Kidney (tissue), 14 donors: ENCODE data around the gene ANKRD12. TPM values are rescaled to one million over a fixed set of nuclear protein-coding genes. Genes with fewer than 3 reads are reported as not detected.
A peak's percentile ranks its signal among the peaks of the same experiment; 100 is the strongest.

ENCODE experiments used
- DNase-seq, 5 donors: peaks; one replicate each; pipeline ENCODE4 v3.0.0-alpha.2; 2013 to 2020
- FAIRE-seq: peaks from 2 replicates; lab custom pipeline; 2012; peaks lifted over from hg19 to GRCh38; lab: Jason Lieb, UNC
- H3K27ac ChIP-seq, 2 donors: one replicate each; pipeline ENCODE4 v1.7.0; 2013; ENCODE audit warnings: low read depth in 2 of 2, low read length in 2 of 2, inconsistent platforms in 1 of 2
- H3K27me3 ChIP-seq: one replicate; pipeline ENCODE4 v1.7.1; 2013; ENCODE audit warnings: low read length, inconsistent platforms; ENCODE audit not compliant: control insufficient read depth, insufficient read depth
- H3K36me3 ChIP-seq, 3 donors: one replicate each; pipeline versions ENCODE4 v1.7.0 to v1.7.1; 2013; ENCODE audit warnings: low read length in 3 of 3, control low read depth in 1 of 3, inconsistent platforms in 1 of 3; ENCODE audit not compliant: insufficient read depth in 3 of 3, control insufficient read depth in 2 of 3
- H3K4me1 ChIP-seq, 3 donors: one replicate each; pipeline versions ENCODE4 v1.7.0 to v1.7.1; 2013; ENCODE audit warnings: low read length in 3 of 3, inconsistent platforms in 1 of 3, low read depth in 1 of 3; ENCODE audit not compliant: control insufficient read depth in 2 of 3, insufficient read depth in 2 of 3
- H3K4me3 ChIP-seq, 3 donors: one replicate each; pipeline versions ENCODE4 v1.7.0 to v1.8.1; 2013; ENCODE audit warnings: low read length in 3 of 3, control low read depth in 1 of 3, inconsistent platforms in 1 of 3
- H3K9ac ChIP-seq, 3 donors: one replicate each; pipeline versions ENCODE4 v1.7.0 to v1.7.1; 2013; ENCODE audit warnings: low read length in 3 of 3, control low read depth in 1 of 3, inconsistent platforms in 1 of 3
- H3K9me3 ChIP-seq, 3 donors: one replicate each; pipeline versions ENCODE4 v1.7.0 to v1.7.1; 2013; ENCODE audit warnings: low read length in 3 of 3, control low read depth in 1 of 3, inconsistent platforms in 1 of 3; ENCODE audit not compliant: control insufficient read depth in 2 of 3, insufficient read depth in 1 of 3
- intact Hi-C: fragments of 100-400 bp; cut with DNase I; formaldehyde crosslinking; loops from one replicate; pipeline ENCODE4 v1.11.1; 2022
- polyA plus RNA-seq: library from polyadenylated mRNA; stranded (reverse); fragments of 350-450 nt; fragmentation: Illumina TruSeq; extraction: RNeasy Lipid Tissue Mini Kit (QIAGEN cat#74804); gene quantifications from one replicate; pipeline ENCODE4 v1.2.3, GENCODE V29; 2014; ENCODE audit warnings: low read depth, low replicate concordance; ENCODE audit not compliant: insufficient read depth
- total RNA-seq: library from RNA; stranded (reverse); fragmentation: NEBNext Ultra II Directional; extraction: Animal tissue kit (Norgen Biotek cat#: 25700); gene quantifications from one replicate; pipeline ENCODE4 v1.2.1, GENCODE V29; 2021
- TF ChIP-seq, protein P1 (sequence below): IDR thresholded peaks from 3 replicates; pipeline ENCODE4 v1.5.1; 2012; ENCODE audit warnings: mild to moderate bottlenecking, moderate library complexity, borderline replicate concordance; ENCODE audit not compliant: insufficient read depth; ENCODE audit errors: extremely low read depth
- donor health status: control.
- donor health status: control.
- donor health status: control.
- donor health status: control.
- donor health status: control.
- donor health status: DM: yes; HTN: yes; CAD: no.
- donor health status: Normal renal cell carcinoma (clear cell type).

Gene ANKRD12
- total and polyA plus RNA-seq, 2 donors from 2014 or later: 3.9 to 81.8 TPM

DNA sequence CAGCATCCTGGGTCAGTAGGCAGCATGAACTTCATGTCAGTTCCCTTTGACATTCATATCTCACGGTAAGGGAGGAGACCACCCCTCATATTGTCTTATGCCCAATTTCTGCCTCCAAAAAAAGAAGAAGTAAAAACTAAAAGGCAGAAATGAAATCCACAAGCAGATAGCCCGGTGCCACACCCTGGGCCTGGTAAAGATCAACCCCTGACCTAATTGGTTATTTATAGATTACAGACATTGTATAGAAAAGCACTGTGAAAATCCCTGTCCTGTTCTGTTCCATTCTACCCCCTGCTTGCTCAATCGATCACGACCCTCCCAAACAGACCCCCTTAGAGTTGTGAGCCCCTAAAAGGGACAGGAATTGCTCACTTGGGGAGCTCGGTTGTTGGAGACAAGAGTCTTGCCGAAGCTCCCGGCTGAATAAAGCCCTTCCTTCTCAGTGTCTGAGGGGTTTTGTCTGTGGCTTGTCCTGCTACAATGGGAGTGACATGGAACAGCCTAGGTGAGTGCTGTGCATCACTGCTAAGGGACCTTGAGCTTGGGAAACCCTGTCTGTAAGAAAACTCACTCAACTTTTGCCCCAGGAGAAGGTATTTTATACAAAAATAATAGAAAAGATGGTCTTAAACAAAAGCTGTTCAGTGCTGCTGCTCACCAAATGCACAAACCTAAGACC is 23.0 kb upstream of the ANKRD12 start:
- Histone ChIP-seq H3K9me3 (no peaks in the 10 kb centered on the region), H3K36me3 (peaks cover 0 to 2% (median 0%) of the 10 kb centered on the region in 3 donors), H3K27ac (no peak overlapping the region), H3K9ac (no peak overlapping the region), H3K27me3 (no peaks in the 10 kb centered on the region), H3K4me1 (peaks cover 3 to 7% (median 7%) of the 10 kb centered on the region in 3 donors), H3K4me3 (no peak overlapping the region)
- intact Hi-C loops: no loop called here
- DNase-seq (no peak), FAIRE-seq (no peak)
- TF ChIP-seq, protein P1, sequence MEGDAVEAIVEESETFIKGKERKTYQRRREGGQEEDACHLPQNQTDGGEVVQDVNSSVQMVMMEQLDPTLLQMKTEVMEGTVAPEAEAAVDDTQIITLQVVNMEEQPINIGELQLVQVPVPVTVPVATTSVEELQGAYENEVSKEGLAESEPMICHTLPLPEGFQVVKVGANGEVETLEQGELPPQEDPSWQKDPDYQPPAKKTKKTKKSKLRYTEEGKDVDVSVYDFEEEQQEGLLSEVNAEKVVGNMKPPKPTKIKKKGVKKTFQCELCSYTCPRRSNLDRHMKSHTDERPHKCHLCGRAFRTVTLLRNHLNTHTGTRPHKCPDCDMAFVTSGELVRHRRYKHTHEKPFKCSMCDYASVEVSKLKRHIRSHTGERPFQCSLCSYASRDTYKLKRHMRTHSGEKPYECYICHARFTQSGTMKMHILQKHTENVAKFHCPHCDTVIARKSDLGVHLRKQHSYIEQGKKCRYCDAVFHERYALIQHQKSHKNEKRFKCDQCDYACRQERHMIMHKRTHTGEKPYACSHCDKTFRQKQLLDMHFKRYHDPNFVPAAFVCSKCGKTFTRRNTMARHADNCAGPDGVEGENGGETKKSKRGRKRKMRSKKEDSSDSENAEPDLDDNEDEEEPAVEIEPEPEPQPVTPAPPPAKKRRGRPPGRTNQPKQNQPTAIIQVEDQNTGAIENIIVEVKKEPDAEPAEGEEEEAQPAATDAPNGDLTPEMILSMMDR: no peak

DNA sequence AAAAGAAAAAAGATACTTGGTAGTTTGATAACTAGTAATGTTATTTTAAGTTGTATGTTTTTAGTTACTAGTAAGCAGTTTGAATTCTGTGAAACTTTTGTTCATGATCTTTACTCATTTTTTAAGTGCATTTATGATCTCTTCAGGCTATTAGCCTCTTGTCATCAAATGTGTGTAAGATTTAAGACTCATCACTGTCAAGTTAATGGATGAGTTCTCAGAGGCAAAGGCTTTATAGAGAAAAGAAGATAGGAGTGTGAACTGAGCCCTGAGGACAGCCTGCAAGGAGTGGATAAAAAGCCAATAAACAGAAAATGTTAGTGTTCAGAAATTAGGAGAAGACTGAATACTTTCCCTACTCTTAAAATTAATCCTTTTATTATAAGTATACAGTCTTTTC is 20.6 kb upstream of the ANKRD12 start:
- DNase-seq (no peak), FAIRE-seq (no peak)
- H3K4me3 ChIP-seq: no peak overlapping the region
- TF ChIP-seq, protein P1: no peak
- intact Hi-C loops: no loop called here
- H3K9me3 ChIP-seq: no peaks in the 10 kb centered on the region
- H3K4me1 ChIP-seq: peaks cover 0 to 7% (median 7%) of the 10 kb centered on the region in 3 donors
- no peak overlapping the region for H3K9ac ChIP-seq
- H3K27ac ChIP-seq: peak overlapping the region in 1 of 2 donors; percentile 51
- no peaks in the 10 kb centered on the region for H3K27me3 ChIP-seq
- peaks cover 0 to 5% (median 2%) of the 10 kb centered on the region in 3 donors for H3K36me3 ChIP-seq

DNA sequence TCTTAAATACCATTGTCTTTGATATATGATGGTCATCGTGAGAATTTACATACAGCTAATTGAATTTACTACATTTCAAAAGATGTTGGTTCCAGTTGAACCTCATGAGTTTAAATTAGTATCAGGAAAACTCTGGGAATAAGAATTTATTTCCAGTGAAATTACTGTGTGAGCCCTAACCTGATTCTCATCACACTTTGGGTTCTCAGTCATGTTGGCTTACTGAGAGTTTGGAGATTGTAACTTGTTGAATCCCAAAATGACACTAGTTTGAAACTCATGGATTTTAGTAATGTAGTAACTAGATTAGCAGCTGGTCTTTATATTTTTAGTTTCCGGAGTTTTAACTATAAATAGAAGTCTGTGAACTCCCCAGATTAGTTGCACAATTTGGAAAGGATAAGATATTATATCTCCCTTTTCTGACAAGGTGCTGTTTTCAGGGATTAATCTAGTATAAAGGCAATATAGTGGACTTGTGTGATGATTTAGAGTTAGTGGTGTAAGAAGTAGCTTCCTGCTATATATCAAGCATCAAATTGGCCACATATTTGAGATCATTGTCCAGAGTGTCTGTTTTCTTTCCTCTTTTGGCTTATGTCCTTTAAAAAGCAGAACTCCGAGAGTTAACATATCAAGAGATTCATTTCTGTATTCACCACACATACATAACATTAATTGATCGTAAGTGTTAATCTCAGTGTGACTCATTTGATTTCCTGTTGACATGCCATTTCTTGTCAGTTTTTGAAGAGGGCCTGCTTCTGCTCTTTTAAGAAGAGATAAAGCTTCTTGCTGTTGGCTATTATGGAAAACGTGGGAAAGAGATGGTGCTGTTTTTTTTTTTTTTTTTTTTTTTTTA is 18.4 kb upstream of the ANKRD12 start:
- Histone ChIP-seq H3K4me1 (peaks cover 0 to 7% (median 7%) of the 10 kb centered on the region in 3 donors), H3K4me3 (no peak overlapping the region), H3K27ac (peak overlapping the region in 1 of 2 donors; percentile 92), H3K27me3 (no peaks in the 10 kb centered on the region), H3K9me3 (no peaks in the 10 kb centered on the region), H3K36me3 (peaks cover 0 to 10% (median 2%) of the 10 kb centered on the region in 3 donors), H3K9ac (peak overlapping the region in 1 of 3 donors; percentile 39)
- TF ChIP-seq, protein P1: no peak
- intact Hi-C loops: no loop called here
- DNase-seq (no peak), FAIRE-seq (no peak)
